ENCODE measurements around the gene LRRC27. TPM values are rescaled to one million over a fixed set of nuclear protein-coding genes. Genes with fewer than 3 reads are reported as not detected.

Gene LRRC27
- total RNA-seq, 1 donor from 2014 or later = 5.8 TPM

DNA sequence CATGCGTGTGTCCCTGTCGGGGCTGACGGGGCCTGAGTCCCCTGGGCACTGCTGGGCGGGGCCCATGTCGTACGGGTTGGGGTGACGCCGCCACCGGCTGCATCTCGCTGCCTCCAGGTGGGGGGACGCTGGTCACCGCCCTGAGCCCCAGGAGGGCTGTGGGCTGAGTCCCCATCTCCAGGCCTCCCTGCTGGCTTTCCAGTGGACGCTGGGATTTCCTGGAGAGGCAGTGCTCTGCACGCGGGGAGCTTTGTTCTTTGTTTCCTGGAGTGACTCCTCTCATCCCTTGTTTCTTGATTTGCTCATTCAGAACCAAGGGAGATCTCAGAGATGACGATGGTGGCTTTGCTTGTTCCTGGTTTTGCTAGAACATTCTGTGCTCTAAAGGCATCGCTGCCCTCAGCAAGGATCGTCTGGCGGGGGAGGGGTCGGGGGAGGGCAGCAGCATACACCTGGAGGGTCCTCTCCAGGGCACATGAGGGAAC, 86.0 kb downstream of the LRRC27 start:
- TF ChIP-seq, protein P1, sequence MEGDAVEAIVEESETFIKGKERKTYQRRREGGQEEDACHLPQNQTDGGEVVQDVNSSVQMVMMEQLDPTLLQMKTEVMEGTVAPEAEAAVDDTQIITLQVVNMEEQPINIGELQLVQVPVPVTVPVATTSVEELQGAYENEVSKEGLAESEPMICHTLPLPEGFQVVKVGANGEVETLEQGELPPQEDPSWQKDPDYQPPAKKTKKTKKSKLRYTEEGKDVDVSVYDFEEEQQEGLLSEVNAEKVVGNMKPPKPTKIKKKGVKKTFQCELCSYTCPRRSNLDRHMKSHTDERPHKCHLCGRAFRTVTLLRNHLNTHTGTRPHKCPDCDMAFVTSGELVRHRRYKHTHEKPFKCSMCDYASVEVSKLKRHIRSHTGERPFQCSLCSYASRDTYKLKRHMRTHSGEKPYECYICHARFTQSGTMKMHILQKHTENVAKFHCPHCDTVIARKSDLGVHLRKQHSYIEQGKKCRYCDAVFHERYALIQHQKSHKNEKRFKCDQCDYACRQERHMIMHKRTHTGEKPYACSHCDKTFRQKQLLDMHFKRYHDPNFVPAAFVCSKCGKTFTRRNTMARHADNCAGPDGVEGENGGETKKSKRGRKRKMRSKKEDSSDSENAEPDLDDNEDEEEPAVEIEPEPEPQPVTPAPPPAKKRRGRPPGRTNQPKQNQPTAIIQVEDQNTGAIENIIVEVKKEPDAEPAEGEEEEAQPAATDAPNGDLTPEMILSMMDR (conservative IDR thresholded peaks at IDR 0.05; ENCODE audit: low read depth, low read length) = no peak
- DNase-seq (ENCODE audit: low read depth) = no peak
- H3K4me3 ChIP-seq (ENCODE audit: low read depth, low read length) = no peak overlapping the region

DNA sequence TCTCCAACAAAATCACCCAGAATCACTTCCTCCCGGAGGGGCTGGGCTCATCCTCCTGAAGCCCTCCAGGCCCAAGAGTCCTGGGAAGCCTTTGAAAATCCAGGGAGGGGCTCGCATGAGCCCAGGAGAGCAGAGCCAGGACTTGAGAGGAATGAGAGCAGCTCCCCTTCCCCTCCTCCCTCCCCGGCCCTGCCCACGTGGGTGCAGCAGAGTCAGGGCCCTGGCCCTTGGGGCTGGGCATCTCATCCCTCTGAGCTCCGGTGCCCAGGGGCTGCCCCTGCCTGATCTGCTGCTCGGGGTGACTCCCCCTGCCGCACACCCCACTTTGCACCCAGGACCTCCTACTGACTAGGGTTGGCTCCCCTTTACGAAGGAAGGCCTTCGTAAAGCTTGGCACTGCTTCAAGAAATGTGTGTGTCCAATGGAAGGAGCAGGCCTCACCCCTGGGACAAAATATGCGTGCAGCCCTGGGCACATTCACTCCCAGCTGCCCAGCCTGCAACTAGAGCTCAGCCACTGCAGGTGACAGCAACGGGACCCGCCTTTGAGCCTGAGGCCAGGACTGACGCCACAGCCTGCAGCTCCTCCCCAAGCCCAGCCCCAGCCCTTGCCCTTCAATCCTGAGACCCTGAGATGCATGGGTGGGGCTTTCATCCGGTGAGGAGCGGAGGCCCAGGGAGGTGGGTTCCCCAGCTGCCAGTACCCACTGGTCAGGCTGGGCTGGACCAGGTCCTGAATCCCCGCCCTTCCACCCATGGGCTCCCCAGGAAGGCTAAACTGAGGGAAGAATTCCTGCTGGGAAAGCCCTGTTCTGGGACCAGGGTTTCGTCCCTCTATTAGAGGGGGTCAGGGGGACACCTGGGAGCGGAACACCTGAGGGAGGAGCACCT, 86.8 kb downstream of the LRRC27 start:
- TF ChIP-seq, protein P1 (conservative IDR thresholded peaks at IDR 0.05; ENCODE audit: low read depth, low read length) = no peak

DNA sequence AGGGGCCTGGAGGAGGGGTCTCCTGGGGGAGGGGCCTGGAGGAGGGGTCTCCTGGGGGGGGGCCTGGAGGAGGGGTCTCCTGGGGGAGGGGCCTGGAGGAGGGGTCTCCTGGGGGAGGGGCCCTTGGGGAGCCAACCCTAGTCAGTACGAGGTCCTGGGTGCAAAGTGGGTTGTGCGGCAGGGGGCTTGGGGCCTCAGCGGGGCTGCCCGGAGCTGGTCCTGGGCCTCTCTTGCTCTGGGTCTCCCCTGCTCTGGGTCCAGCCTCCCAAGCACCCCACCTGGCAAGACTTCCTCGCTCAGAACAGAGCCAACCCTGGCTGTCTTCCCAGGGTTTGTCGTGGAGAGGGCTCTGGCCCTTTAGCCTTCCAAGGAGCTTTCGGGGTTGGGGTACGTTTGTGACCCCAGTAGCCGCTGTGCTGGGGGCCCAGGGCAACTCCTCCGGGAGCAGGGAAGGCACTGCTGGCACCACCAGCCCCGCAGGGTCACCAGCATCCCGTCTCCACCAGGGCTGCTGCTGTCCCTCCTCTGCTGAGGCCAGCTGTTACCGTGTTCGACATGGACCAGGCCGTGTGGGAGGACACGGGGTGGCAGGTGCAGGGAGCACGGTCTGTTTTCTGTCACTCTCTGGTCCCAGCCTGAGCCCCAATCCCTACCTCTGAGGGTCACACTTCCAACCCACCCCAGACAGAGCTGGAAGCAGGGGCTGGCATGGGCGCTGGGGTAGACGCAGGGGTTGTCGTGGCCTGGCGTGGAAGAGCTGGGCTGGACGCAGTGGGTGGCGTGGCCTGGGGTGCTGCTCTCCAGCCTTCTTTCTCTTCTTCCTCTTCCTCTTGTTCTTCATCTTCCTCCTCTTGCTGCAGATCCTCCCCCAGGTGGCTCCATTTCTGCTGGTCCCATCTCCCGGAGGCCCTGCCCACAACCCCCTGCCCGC, 87.8 kb downstream of the LRRC27 start:
- DNase-seq (ENCODE audit: low read depth) = no peak
- TF ChIP-seq, protein P1 (conservative IDR thresholded peaks at IDR 0.05; ENCODE audit: low read depth, low read length) = no peak
- H3K4me3 ChIP-seq (ENCODE audit: low read depth, low read length) = no peak overlapping the region

More for the DNA sequence above, 86.8 kb downstream of the LRRC27 start:
- no peak for DNase-seq (ENCODE audit: low read depth)
- no peak overlapping the region for H3K4me3 ChIP-seq (ENCODE audit: low read depth, low read length)

DNA sequence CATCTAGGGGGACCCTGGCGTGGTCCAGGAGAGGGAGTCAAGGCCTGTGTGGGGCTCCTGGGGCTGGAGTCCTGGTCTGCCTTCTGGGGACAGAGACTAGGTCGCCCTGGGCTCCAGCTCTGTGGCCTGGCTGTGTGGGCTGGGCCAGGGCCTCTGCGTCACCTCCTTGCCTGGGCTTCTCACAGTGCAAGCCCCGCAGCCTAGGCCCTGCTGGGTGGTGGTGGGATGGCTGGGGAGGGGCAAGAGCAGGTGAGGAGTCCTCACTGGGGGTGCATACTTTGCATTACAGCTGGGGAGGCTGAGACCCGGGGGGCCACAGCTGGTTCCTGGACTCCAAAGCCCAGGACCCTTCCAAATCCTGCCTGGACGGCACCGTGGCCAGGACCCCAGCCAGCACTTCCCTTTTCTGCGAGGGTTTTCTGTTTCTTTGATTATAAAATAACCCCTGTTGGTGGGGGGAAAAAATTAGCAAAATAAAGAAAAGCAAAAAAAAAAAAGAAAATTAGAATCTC, 88.5 kb downstream of the LRRC27 start:
- TF ChIP-seq, protein P1 (conservative IDR thresholded peaks at IDR 0.05; ENCODE audit: low read depth, low read length) = no peak
- no peak overlapping the region for H3K4me3 ChIP-seq (ENCODE audit: low read depth, low read length)
- DNase-seq (ENCODE audit: low read depth) = no peak

DNA sequence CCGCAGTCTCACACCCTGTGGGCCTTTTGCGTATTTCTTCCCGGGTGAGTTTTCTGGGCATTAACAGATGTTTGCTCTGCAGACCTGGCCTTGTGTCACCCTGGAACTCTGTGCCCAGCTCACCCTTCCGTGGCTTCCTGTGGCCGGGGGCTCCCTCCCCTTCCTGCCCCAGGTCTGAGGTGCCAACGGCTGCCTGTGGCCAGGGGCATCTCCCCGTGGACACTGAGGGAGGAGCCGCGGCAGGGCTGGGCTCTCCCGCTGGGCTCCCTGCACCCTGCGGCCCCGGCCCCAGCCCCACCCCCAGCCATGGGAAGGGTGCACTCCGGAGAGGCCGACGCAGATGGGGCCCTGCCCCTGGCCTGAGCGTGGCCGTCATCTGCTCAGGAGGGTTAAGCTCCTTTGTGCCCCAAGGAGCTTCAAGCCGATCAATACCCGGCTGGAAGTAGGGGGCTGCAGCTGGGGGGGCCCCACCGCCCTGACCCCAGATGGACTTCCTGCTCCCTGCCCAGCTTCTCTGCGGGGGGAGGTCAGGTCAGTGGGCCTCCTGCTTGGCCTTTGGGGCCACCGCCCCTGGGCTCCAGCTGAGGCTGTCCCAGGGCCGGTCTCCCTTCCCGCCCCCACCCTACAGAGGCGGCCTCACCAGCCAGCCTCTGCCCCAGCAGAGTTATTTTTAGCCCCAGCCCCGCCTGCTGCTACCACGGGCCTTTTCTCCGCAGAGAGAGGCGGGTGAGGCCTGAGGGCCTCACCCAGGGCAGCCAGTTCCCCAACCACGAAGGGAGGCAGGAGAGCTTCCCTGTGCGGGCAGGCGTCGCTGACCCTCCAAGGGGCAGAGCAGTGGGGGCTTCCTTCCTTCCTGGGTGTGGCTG, 89.2 kb downstream of the LRRC27 start:
- TF ChIP-seq, protein P1 (conservative IDR thresholded peaks at IDR 0.05; ENCODE audit: low read depth, low read length) = no peak
- H3K4me3 ChIP-seq (ENCODE audit: low read depth, low read length) = no peak overlapping the region
- DNase-seq (ENCODE audit: low read depth) = no peak

All from epithelial cell of proximal tubule (primary cell).